Calu3 (cell line): ENCODE measurements around the gene XPNPEP1. TPM values are rescaled to one million over a fixed set of nuclear protein-coding genes. Genes with fewer than 3 reads are reported as not detected.

ENCODE experiments used
- BruUV-seq: library from RNA; stranded (reverse); fragments of 400-500 nt; replicated peaks from 2 replicates; lab custom pipeline; 2021; lab: Mats Ljungman, UMichigan
- CTCF ChIA-PET: fragments of 300-600 bp; sonication (Branson Sonifier 250); formaldehyde crosslinking; loops from one replicate; lab custom pipeline; 2022; ENCODE audit warnings: antibody characterized with exemption; lab: Charles Lee
- DNase-seq: peaks from one replicate; pipeline ENCODE4 v3.0.0; 2022
- H3K27ac Mint-ChIP-seq: one replicate; pipeline ENCODE4 v1.8.0; 2022; ENCODE audit warnings: mixed read lengths; ENCODE audit not compliant: unreplicated experiment
- H3K27me3 Mint-ChIP-seq: one replicate; pipeline ENCODE4 v1.8.0; 2022; ENCODE audit warnings: mixed read lengths; ENCODE audit not compliant: unreplicated experiment
- H3K36me3 Mint-ChIP-seq: one replicate; pipeline ENCODE4 v1.8.0; 2022; ENCODE audit warnings: mild to moderate bottlenecking, moderate library complexity, mixed read lengths; ENCODE audit not compliant: insufficient read depth, unreplicated experiment
- H3K4me1 Mint-ChIP-seq: one replicate; pipeline ENCODE4 v1.8.0; 2022; ENCODE audit warnings: mild to moderate bottlenecking, low read depth, mixed read lengths; ENCODE audit not compliant: unreplicated experiment
- H3K4me3 Mint-ChIP-seq: one replicate; pipeline ENCODE4 v1.8.0; 2022; ENCODE audit warnings: mild to moderate bottlenecking, low read depth, moderate library complexity, mixed read lengths; ENCODE audit not compliant: unreplicated experiment
- H3K9me3 Mint-ChIP-seq: one replicate; pipeline ENCODE4 v1.8.0; 2022; ENCODE audit warnings: low read depth, mixed read lengths; ENCODE audit not compliant: unreplicated experiment
- CTCF ChIP-seq: fragments of 200-600 bp; IDR thresholded peaks from one replicate; pipeline ENCODE4 v1.8.0; 2022; ENCODE audit warnings: antibody characterized with exemption; ENCODE audit not compliant: unreplicated experiment
- intact Hi-C: fragments of 100-400 bp; cut with micrococcal nuclease; formaldehyde crosslinking; loops from one replicate; pipeline ENCODE4 v1.10.0; 2022; ENCODE audit not compliant: unreplicated experiment
- total RNA-seq: library from RNA; stranded (reverse); gene quantifications from 2 replicates; pipeline ENCODE4 v1.2.3, GENCODE V29; 2022

The XPNPEP1 gene
- total RNA-seq, 1 experiment from 2014 or later = 50.0 TPM

- CTCF ChIA-PET = no interaction called here
- Mint-ChIP-seq H3K27me3 (no peaks in the 10 kb centered on the region), H3K27ac (no peak overlapping the region), H3K4me3 (no peak overlapping the region), H3K36me3 (no peaks in the 10 kb centered on the region), H3K9me3 (no peaks in the 10 kb centered on the region), H3K4me1 (no peaks in the 10 kb centered on the region)
- intact Hi-C loops = no loop called here
- no TSS peak for BruUV-seq
- DNase-seq = no peak
- no peak for TF ChIP-seq CTCF
Observed at GRCh38 chr10:109940117-109940516, 16.8 kb upstream of the XPNPEP1 start.

GRCh38 chr10:109939315-109939961 lies 16.1 kb upstream of the XPNPEP1 start:
- no peak overlapping the region for H3K27ac Mint-ChIP-seq
- TF ChIP-seq CTCF = no peak

GRCh38 chr10:109937460-109938065 lies 14.3 kb upstream of the XPNPEP1 start:
- intact Hi-C loops = no loop called here
- CTCF ChIA-PET = no interaction called here
- TF ChIP-seq CTCF = no peak
- BruUV-seq = no TSS peak
- Mint-ChIP-seq H3K36me3 (no peaks in the 10 kb centered on the region), H3K27me3 (no peaks in the 10 kb centered on the region), H3K27ac (no peak overlapping the region), H3K4me3 (no peak overlapping the region), H3K9me3 (no peaks in the 10 kb centered on the region), H3K4me1 (no peaks in the 10 kb centered on the region)
- no peak for DNase-seq

More at GRCh38 chr10:109939315-109939961, 16.1 kb upstream of the XPNPEP1 start:
- Mint-ChIP-seq H3K4me1 (no peaks in the 10 kb centered on the region), H3K36me3 (no peaks in the 10 kb centered on the region), H3K9me3 (no peaks in the 10 kb centered on the region), H3K27me3 (no peaks in the 10 kb centered on the region), H3K4me3 (no peak overlapping the region)
- CTCF ChIA-PET = no interaction called here
- intact Hi-C loops = no loop called here
- BruUV-seq = no TSS peak
- no peak for DNase-seq

- BruUV-seq = no TSS peak
- intact Hi-C loops = no loop called here
- no peak for DNase-seq
- H3K36me3 Mint-ChIP-seq = no peaks in the 10 kb centered on the region
- no peaks in the 10 kb centered on the region for H3K9me3 Mint-ChIP-seq
- TF ChIP-seq CTCF = no peak
- CTCF ChIA-PET = no interaction called here
- no peaks in the 10 kb centered on the region for H3K27me3 Mint-ChIP-seq
- no peaks in the 10 kb centered on the region for H3K4me1 Mint-ChIP-seq
- no peak overlapping the region for H3K4me3 Mint-ChIP-seq
- no peak overlapping the region for H3K27ac Mint-ChIP-seq
Observed at GRCh38 chr10:109934958-109935793, 11.9 kb upstream of the XPNPEP1 start.
